Measurements from ENCODE around the gene NOS1AP.

GRCh38 chr1:162023547-162024501, 45.7 kb upstream of the NOS1AP start, which contains the start of gene OLFML2B:
- no peak for TF ChIP-seq TCF4 (CRISPR knock-in tag; IDR thresholded peaks at IDR 0.05; ENCODE audit: borderline replicate concordance)
- TF ChIP-seq PPARA (CRISPR knock-in tag; IDR thresholded peaks at IDR 0.05; ENCODE audit: borderline replicate concordance): no peak
- TF ChIP-seq PATZ1 (CRISPR knock-in tag; IDR thresholded peaks at IDR 0.05; ENCODE audit: borderline replicate concordance): no peak
- no peak for TF ChIP-seq ZFP30 (CRISPR knock-in tag; IDR thresholded peaks at IDR 0.05)
- TF ChIP-seq ZFP3 (CRISPR knock-in tag; IDR thresholded peaks at IDR 0.05): no peak
- TF ChIP-seq POU6F1 (CRISPR knock-in tag; IDR thresholded peaks at IDR 0.05; ENCODE audit: borderline replicate concordance, low read depth): no peak
- TF ChIP-seq ISL1 (CRISPR knock-in tag; IDR thresholded peaks at IDR 0.05): no peak
- no peak for TF ChIP-seq ARNTL (CRISPR knock-in tag; IDR thresholded peaks at IDR 0.05; ENCODE audit: borderline replicate concordance, low read depth)

Data from SK-N-SH treated with all-trans-retinoic acid at 6 μM for 48 hours (cell line).